HG03045 (cell line): ENCODE measurements around the gene ZNF496.

Experiments used
- ATAC-seq: cut with Tn5 transposase; IDR thresholded peaks from one replicate; pipeline ENCODE4 v1.9.1; 2021; ENCODE audit warnings: mild to moderate bottlenecking, moderate library complexity; ENCODE audit not compliant: unreplicated experiment

ZNF496 gene

DNA sequence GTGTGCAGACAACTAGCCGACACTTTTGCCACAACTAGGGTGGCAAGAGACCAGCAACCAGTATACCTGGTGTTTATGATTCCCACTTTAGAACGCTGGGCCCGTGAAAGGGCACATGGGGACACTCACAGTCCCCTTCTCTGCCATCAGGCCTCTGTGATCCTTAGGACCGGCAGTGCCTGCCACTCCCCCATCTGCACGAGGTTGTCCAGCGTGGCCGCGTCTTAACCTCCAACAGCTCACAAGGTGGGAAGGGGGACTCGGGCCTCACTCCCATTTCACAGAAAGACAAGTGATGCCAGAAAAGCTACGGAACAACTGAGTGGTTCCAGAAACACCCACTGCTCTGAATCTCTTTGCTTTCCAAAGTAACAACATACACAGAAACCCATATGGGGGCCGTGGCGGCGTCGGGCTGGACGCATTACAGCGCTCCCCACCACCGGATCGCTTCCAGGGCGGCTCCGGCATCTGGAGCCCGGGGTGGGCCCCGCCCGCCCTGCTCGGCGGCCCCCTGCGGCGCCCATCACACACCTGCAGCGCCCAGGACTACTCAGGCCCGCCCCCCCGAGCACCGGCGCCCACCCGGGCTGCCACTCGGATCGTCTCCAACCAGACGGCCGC lies 1.0 kb downstream of the ZNF496 start:
- peak; percentile 26 for ATAC-seq

DNA sequence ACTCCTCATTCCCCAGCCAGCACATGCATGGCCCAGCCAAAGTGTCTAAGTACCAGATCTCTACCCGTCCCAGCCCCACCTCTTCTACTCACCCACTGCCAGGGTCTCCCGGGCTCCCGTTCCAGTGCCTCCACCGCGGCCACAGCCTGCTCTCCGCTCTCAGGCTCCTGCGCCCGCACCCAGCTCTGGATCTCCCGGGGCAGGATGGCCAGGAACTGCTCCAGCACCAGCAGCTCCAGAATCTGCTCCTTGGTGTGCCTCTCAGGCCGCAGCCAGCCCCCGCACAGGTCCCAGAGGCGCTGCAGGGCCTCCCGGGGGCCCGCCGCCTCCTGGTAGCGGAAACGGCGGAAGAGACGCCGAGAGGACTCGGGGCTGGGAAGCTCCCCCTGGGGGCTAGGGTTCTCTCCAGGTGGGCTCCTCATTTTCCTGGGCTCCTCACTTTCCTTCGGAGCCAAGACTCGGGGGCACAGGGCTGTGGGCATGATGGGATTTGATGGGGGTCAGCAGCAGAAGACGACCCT lies 2.5 kb downstream of the ZNF496 start:
- ATAC-seq = no peak

GRCh38 chr1:247328311-247328710 lies 3.4 kb downstream of the ZNF496 start:
- ATAC-seq = no peak

- no peak for ATAC-seq
Observed at GRCh38 chr1:247326411-247327130, 5.1 kb downstream of the ZNF496 start.

DNA sequence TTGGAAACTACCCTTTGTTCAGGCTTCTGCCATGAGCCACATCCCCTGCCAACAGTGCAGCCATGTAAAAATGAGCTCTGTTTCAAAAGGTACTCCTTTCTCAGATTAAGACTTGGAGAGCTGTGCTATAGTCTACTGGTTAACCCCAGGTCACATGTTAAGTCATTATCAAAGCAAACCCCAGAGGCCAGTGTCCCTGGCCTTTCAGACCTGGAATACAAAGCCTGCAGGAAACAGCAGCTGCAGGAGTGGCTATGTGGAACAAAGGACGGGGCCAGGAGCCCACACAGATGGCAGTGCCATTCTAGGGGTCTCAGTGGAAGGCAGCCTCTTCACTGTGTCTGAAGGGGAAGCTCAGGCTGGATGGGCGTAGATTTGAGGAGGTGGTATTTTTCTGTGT lies 6.7 kb downstream of the ZNF496 start:
- ATAC-seq = no peak

- no peak for ATAC-seq
Observed at GRCh38 chr1:247324204-247324787, 7.4 kb downstream of the ZNF496 start.

DNA sequence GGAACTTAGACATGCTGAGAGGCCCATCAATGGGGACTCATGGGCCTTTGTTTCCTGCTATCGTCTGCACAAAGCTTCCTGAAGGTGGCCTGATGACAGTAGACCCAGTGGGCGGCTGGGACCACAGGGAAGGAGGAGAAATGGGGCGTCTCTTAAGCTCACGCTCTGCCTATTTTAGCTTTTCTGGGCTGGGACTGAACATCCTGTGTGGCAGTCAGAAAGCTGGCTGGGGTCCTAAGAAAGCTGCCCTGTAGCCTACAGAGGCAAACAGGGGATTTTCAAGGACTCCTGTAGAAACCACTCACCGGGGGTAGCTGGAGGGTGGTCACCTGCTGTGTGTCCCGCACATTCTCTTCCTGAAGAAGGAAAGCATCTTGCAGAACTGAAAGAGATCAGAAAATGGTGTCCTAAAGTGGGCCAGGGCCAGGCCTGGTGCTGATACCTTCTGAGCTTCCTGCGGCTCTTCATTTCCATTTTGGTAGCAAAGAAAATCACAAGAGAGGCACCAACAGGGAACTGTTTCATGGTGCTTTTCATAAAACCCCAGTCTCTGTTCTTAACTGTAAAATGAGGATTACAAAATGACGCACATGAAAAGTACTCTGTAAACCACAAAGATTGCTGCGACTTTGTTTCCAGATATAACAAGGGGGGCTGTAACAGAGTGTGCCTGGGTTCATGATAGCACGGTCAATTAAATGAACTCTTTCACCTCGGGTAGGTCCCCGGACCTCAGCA lies 8.6 kb downstream of the ZNF496 start:
- ATAC-seq = no peak

GRCh38 chr1:247322442-247322841 lies 9.2 kb downstream of the ZNF496 start:
- no peak for ATAC-seq

- ATAC-seq = no peak
Observed at GRCh38 chr1:247317702-247318101, 14.0 kb downstream of the ZNF496 start.

DNA sequence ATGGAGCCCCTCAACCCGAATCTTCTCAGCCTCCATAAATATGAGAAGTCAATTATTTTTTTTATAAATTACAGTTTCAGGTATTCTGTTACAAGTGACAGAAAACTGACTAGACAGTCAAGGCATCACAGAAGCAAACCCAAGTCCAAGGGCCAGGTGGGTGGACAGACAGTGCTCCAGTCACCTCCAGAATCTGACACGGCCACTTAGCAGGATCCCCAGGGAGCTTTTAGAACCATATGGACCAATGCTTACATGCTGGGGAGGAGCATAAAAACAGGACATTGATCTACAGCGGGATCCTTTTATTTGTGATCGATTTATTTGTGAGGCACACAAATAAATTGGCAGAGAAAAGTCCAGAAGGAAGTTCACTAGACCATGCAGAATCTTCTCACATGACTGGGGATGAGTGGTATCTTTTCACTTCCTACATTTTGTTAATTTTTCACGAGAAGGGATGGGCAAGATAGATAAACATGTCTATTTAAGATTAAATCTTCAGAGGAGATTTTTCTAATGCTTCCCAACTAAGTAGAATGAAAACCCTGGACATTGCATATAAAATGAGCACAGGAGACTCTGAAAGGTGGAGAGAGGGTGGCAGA lies 15.0 kb downstream of the ZNF496 start:
- ATAC-seq = no peak

GRCh38 chr1:247304031-247304430 lies 27.6 kb downstream of the ZNF496 start:
- no peak for ATAC-seq

GRCh38 chr1:247303216-247303615 lies 28.5 kb downstream of the ZNF496 start:
- ATAC-seq = no peak

DNA sequence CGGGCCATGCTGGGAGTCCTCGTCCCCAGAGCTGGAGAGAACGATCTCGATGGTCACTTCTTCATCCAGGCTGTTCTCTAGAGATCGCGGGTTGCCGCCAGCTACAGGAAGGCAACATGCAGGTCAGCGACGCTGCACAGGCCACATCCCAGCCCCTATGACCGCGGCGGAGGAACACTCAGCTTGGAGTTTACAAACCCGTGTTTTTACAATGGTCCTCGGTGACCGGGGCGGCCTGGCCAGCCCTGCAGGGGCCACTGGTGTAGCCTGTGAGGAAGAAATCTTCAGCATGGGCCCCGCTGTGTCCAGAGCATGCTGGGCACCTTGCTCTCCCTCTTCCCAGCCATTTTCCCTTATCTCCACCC lies 30.5 kb downstream of the ZNF496 start:
- ATAC-seq = no peak

DNA sequence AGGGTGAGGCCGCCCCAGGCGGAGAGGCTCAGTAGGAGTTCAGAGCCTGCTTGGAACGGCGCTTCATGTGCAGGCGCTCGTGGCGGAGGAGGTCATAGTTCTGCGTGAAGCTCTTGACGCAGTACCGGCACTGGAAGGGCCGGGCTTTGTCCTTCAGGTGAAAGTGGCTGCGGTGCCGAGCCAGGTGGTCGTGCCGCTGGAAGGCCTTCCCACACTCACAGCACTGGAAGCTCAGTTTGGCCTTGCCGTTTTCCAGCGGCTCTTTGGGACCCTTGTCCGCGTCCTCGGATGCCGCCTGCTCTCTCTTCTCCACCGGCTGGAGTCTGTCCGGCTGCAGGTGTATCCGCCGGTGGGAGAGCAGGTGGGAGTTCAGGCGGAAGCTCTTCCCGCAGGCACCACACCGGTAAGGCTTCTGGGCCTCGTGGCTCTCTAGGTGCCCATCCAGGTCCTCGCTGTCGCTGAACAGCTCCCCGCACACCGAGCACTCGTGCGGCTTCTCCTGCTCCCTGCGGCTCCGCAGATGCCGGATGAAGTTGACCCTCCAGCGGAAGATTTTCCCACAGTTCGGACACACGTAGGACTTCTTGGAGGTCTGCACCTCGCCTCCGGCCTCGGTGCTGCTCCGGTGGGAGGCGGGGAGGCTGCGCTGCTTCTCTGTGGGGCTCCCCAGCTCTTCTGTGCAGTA lies 31.0 kb downstream of the ZNF496 start:
- ATAC-seq = no peak

DNA sequence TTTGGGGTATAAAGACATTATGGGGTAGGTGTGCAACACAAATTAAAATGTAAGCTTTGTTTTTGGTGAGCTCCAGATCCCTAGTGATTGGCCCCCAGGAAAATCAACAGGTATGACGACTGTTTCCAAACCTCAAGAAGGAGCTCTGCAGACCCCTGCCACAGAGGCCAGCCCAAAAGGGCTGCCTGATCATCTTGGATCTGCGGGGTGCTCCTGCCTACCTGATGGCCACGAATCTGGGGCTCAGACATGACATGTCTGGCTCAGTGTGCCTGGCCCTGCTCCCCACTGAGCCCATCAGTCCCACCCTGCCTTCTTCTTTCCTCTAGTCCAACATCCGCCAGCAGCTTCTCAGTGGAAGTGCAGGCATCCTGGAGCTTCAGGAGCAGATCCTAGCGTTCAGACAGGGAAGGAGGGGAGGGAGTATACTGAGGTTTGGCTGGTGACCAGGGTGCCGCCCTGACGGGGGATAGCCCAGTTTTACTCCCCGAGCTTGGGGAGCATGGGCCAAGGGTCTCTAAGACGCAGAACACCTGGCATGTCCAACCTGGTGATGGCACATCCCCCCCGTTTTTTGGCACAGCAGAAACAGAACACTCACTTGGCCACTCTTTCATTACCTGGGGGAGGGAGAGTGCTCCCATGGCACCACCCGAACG lies 31.8 kb downstream of the ZNF496 start:
- ATAC-seq = no peak

GRCh38 chr1:247298701-247299100 lies 33.0 kb downstream of the ZNF496 start:
- ATAC-seq = no peak

- no peak for ATAC-seq
Observed at GRCh38 chr1:247298124-247298481, 33.6 kb downstream of the ZNF496 start.

- ATAC-seq = no peak
Observed at GRCh38 chr1:247297263-247298123, 34.2 kb downstream of the ZNF496 start.

GRCh38 chr1:247296599-247297180 lies 35.0 kb downstream of the ZNF496 start:
- ATAC-seq = no peak
